Smooth muscle cell (in vitro differentiated cells): Measurements from ENCODE around the gene PRRT2. TPM values are rescaled to one million over a fixed set of nuclear protein-coding genes. Genes with fewer than 3 reads are reported as not detected.

Source experiments
- DNase-seq: peaks from one replicate; lab custom pipeline; 2025; ENCODE audit not compliant: unreplicated experiment; lab: John Stamatoyannopoulos, UW
- H2AFZ ChIP-seq: fragments of 200-600 bp; sonication (generic); 2 replicates; pipeline ENCODE4 v1.6.0; 2016; ENCODE audit warnings: antibody characterized with exemption, low read depth, mild to moderate bottlenecking
- H3F3A ChIP-seq: fragments of 200-600 bp; sonication (generic); 2 replicates; pipeline ENCODE4 v1.6.0; 2017; ENCODE audit warnings: antibody characterized with exemption, low read depth
- H3K27ac ChIP-seq: fragments of 200-600 bp; sonication (generic); 2 replicates; pipeline ENCODE4 v1.5.1; 2016; ENCODE audit warnings: low read depth, mild to moderate bottlenecking
- H3K27me3 ChIP-seq: fragments of 200-600 bp; sonication (generic); 2 replicates; pipeline ENCODE4 v1.6.1; 2016; ENCODE audit warnings: low read depth, mild to moderate bottlenecking
- H3K36me3 ChIP-seq: fragments of 200-600 bp; sonication (generic); 2 replicates; pipeline ENCODE4 v1.5.1; 2016; ENCODE audit warnings: low read depth
- H3K4me1 ChIP-seq: fragments of 200-600 bp; sonication (generic); 2 replicates; pipeline ENCODE4 v1.5.1; 2016; ENCODE audit warnings: low read depth
- H3K4me2 ChIP-seq: fragments of 200-600 bp; sonication (generic); 2 replicates; pipeline ENCODE4 v1.6.0; 2016; ENCODE audit warnings: mild to moderate bottlenecking
- H3K4me3 ChIP-seq: fragments of 200-600 bp; sonication (generic); 2 replicates; pipeline ENCODE4 v1.5.1; 2016; ENCODE audit warnings: mild to moderate bottlenecking
- H3K79me2 ChIP-seq: fragments of 200-600 bp; sonication (generic); 2 replicates; pipeline ENCODE4 v1.6.0; 2016; ENCODE audit warnings: low read depth, mild to moderate bottlenecking
- H3K9ac ChIP-seq: fragments of 200-600 bp; sonication (generic); 2 replicates; pipeline ENCODE4 v1.6.0; 2016; ENCODE audit warnings: low read depth
- H3K9me3 ChIP-seq: fragments of 200-600 bp; sonication (generic); replicated peaks from 2 replicates; pipeline ENCODE4 v1.5.1; 2016; ENCODE audit warnings: low read depth
- H4K20me1 ChIP-seq: fragments of 200-600 bp; sonication (generic); 2 replicates; pipeline ENCODE4 v1.6.0; 2016; ENCODE audit warnings: low read depth
- WGBS: methylation state at CpG from one replicate; pipeline ENCODE4 v1.1.7; 2016; ENCODE audit warnings: low lambda C conversion rate; 5-methylcytosine and 5-hydroxymethylcytosine counted together
- polyA plus RNA-seq: library from polyadenylated mRNA; unstranded; fragments of >200 nt; fragmentation: Nextera tagmentation; extraction: Ambion mirVana; gene quantifications from 2 replicates; pipeline ENCODE4 v1.2.1, GENCODE V29; 2016
- total RNA-seq: library from RNA; depleted of rRNA; stranded (reverse); fragments of >200 nt; gene quantifications from 2 replicates; pipeline ENCODE4 v1.2.3, GENCODE V29; 2014
- TF ChIP-seq, protein P1 (sequence below): fragments of 200-600 bp; sonication (generic); IDR thresholded peaks from 2 replicates; pipeline ENCODE4 v1.5.1; 2017; ENCODE audit warnings: borderline replicate concordance, mild to moderate bottlenecking, antibody characterized with exemption; ENCODE audit not compliant: insufficient read depth, poor library complexity, severe bottlenecking

The PRRT2 gene
- total and polyA plus RNA-seq, 2 experiments from 2014 or later, result 12.2 TPM

DNA sequence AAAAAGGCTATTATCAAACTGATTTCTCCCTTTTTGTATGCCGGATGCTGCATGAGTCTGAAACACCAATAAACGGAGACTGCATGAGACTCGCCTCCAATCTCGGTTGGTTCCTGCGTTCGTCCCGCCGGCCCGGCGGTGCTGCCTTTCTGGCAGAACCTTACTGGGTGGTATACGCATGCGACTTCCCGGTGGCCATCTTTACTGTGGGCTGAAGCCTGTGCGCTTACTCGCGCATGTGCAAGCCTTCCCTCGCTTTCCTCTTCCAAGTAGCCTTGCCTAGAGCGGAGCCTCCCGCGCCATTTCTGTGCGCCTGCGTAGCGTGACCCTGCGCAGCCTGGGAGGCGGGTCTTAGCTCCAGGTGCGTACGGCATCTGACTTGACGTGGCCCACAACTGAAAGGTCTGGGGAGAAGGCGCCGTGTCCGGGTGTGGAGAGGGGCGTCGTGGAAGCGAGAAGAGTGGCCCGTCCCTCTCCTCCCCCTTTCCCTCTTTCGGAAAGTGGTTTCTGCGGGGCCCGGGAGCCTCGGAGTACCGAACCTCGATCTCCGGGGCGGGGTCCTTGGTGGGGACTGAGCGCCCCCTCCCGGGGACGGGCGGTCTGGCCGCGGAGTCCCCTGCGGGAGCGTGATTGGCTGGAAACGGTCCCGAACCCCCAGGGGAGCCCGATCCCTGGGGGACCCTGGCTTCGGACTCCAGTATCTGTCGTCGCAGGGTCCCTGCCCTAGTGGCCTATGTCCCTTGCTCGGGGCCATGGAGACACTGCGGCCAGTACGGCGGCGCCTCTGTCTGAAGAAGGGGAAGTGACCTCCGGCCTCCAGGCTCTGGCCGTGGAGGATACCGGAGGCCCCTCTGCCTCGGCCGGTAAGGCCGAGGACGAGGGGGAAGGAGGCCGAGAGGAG, 4.0 kb downstream of the PRRT2 start, which contains the start of gene PAGR1:
Gene PAGR1, plus strand, starts transcription at position 360 of the 901 bp plus-strand sequence. Its CDS starts 374 bp downstream, at position 734.
- Histone ChIP-seq H3K27ac (peak within 1 kb of the TSS; percentile 78), H3F3A (peaks cover 17% of the 10 kb centered on the region), H3K79me2 (peaks cover 49% of the 10 kb centered on the region), H3K4me2 (peak within 1 kb of the TSS; percentile 90), H3K4me1 (peaks cover 29% of the 10 kb centered on the region), H3K4me3 (peak within 1 kb of the TSS; percentile 74), H4K20me1 (no peaks in the 10 kb centered on the region), H3K27me3 (no peaks in the 10 kb centered on the region), H3K9ac (peak within 1 kb of the TSS; percentile 56), H3K9me3 (no peaks in the 10 kb centered on the region), H2AFZ (peak within 1 kb of the TSS; percentile 60), H3K36me3 (no peaks in the 10 kb centered on the region)
- 1% methylated on average over 68 of the region's 70 CpGs for WGBS
- TF ChIP-seq, protein P1, sequence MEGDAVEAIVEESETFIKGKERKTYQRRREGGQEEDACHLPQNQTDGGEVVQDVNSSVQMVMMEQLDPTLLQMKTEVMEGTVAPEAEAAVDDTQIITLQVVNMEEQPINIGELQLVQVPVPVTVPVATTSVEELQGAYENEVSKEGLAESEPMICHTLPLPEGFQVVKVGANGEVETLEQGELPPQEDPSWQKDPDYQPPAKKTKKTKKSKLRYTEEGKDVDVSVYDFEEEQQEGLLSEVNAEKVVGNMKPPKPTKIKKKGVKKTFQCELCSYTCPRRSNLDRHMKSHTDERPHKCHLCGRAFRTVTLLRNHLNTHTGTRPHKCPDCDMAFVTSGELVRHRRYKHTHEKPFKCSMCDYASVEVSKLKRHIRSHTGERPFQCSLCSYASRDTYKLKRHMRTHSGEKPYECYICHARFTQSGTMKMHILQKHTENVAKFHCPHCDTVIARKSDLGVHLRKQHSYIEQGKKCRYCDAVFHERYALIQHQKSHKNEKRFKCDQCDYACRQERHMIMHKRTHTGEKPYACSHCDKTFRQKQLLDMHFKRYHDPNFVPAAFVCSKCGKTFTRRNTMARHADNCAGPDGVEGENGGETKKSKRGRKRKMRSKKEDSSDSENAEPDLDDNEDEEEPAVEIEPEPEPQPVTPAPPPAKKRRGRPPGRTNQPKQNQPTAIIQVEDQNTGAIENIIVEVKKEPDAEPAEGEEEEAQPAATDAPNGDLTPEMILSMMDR, result peak; percentile 80
- DNase-seq, result peak; percentile 96

DNA sequence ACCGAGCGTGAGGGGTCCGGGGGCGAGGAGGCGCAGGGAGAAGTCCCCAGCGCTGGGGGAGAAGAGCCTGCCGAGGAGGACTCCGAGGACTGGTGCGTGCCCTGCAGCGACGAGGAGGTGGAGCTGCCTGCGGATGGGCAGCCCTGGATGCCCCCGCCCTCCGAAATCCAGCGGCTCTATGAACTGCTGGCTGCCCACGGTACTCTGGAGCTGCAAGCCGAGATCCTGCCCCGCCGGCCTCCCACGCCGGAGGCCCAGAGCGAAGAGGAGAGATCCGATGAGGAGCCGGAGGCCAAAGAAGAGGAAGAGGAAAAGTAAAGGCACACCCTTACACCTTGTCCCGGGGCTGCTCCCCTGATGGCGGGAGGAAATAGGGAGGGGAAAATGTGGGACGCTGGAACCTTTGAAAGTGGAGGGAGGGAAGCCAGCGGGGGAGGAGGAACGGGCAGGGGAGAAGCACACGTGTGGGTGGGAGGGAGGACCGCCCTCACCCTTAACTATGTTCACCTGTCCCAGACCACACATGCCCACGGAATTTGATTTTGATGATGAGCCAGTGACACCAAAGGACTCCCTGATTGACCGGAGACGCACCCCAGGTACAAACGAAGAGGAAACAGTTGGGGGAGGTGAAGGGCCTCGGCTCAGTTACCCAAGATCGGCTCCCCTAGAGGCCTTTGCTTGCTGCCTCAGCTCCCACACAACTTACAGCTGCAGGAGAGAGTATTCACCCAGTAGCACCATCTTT, 4.9 kb downstream of the PRRT2 start:
- 3% methylated on average over 36 of the region's 37 CpGs for WGBS
- TF ChIP-seq, protein P1, result no peak
- no peak for DNase-seq

DNA sequence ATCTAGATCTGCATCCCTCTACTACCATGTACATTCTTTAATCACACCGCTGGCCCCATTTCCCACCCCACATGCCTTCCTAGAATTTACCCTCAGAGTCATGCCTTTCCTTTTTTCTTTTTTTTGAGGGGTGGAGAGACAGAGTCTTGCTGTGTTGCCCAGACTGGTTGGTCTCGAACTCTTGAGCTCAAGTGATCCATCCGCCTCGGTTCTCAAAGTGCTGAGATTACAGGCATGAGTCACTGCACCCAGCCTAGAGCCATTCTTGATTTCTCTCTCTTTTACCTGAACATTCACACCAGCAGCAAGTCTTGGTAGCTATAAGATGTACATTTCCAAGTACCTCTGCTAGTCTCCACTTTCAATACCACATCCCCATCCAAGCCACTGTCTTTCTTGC, 6.1 kb downstream of the PRRT2 start:
- peaks cover 6% of the 10 kb centered on the region for H4K20me1 ChIP-seq
- H2AFZ ChIP-seq, result no peak overlapping the region
- no peaks in the 10 kb centered on the region for H3K36me3 ChIP-seq
- H3F3A ChIP-seq, result peaks cover 27% of the 10 kb centered on the region
- peak overlapping the region; percentile 3 for H3K27ac ChIP-seq
- no peak overlapping the region for H3K4me3 ChIP-seq
- no peaks in the 10 kb centered on the region for H3K27me3 ChIP-seq
- H3K4me2 ChIP-seq, result peak overlapping the region; percentile 90
- TF ChIP-seq, protein P1, result no peak
- no peak for DNase-seq
- WGBS, result 48% methylated on average over 4 of the region's 4 CpGs
- H3K4me1 ChIP-seq, result peaks cover 39% of the 10 kb centered on the region
- no peaks in the 10 kb centered on the region for H3K9me3 ChIP-seq
- H3K79me2 ChIP-seq, result peaks cover 55% of the 10 kb centered on the region
- no peak overlapping the region for H3K9ac ChIP-seq

More for the DNA sequence above, 4.9 kb downstream of the PRRT2 start:
- peak overlapping the region; percentile 90 for H3K4me2 ChIP-seq
- peaks cover 36% of the 10 kb centered on the region for H3K4me1 ChIP-seq
- H3K27me3 ChIP-seq, result no peaks in the 10 kb centered on the region
- H3F3A ChIP-seq, result peaks cover 20% of the 10 kb centered on the region
- no peaks in the 10 kb centered on the region for H3K9me3 ChIP-seq
- H2AFZ ChIP-seq, result no peak overlapping the region
- no peaks in the 10 kb centered on the region for H4K20me1 ChIP-seq
- peaks cover 51% of the 10 kb centered on the region for H3K79me2 ChIP-seq
- peak overlapping the region; percentile 78 for H3K27ac ChIP-seq
- H3K4me3 ChIP-seq, result peak overlapping the region; percentile 74
- peak overlapping the region; percentile 56 for H3K9ac ChIP-seq
- no peaks in the 10 kb centered on the region for H3K36me3 ChIP-seq
